Spinal cord (tissue), 10 donors: Measurements from ENCODE around the gene SLAIN1. TPM values are rescaled to one million over a fixed set of nuclear protein-coding genes. Genes with fewer than 3 reads are reported as not detected.

Experiments used
- DNase-seq, 6 donors: peaks; one replicate each; pipeline versions ENCODE4 v3.0.0 to v3.0.0-alpha.2; 2013 to 2015; ENCODE audit warnings: low spot score in 6 of 6, low read depth in 4 of 6
- H3K27ac ChIP-seq: one replicate; pipeline ENCODE4 v1.5.1; 2013; ENCODE audit warnings: low read depth, low read length, control low read depth
- H3K27me3 ChIP-seq: one replicate; pipeline ENCODE4 v1.6.1; 2013; ENCODE audit warnings: low read length; ENCODE audit not compliant: control insufficient read depth, insufficient read depth
- H3K36me3 ChIP-seq: one replicate; pipeline ENCODE4 v1.6.1; 2013; ENCODE audit warnings: low read length; ENCODE audit not compliant: control insufficient read depth, insufficient read depth
- H3K4me1 ChIP-seq: one replicate; pipeline ENCODE4 v1.6.1; 2013; ENCODE audit warnings: low read length; ENCODE audit not compliant: control insufficient read depth, insufficient read depth
- H3K4me3 ChIP-seq: one replicate; pipeline ENCODE4 v1.5.1; 2013; ENCODE audit warnings: low read depth, low read length, control low read depth
- H3K9me3 ChIP-seq: one replicate; pipeline ENCODE4 v1.6.1; 2013; ENCODE audit warnings: low read length; ENCODE audit not compliant: control insufficient read depth, insufficient read depth
- WGBS: methylation state at CpG from one replicate; pipeline ENCODE4 v1.1.5; 2013; ENCODE audit warnings: missing lambda C conversion rate; ENCODE audit not compliant: insufficient coverage; 5-methylcytosine and 5-hydroxymethylcytosine counted together
- polyA plus RNA-seq, 2 donors: library from polyadenylated mRNA; unstranded; fragments of 120-200 nt; gene quantifications; one replicate each; pipeline ENCODE4 v1.2.1, GENCODE V29; 2013; ENCODE audit not compliant: insufficient read length in 2 of 2
- total RNA-seq, 2 donors: library from RNA; depleted of rRNA in 1 of 2; stranded (reverse); fragments of 120-200 nt in 1 of 2; fragments of >200 nt in 1 of 2; gene quantifications; one replicate each; pipeline versions ENCODE4 v1.2.3 to v1.2.4, GENCODE V29; 2013 to 2014
- donor health status: healthy.

The SLAIN1 gene
- total and polyA plus RNA-seq, 4 donors, result 72.6 to 175 (median 98.0) TPM

GRCh38 chr13:77728265-77729125 is 31.0 kb downstream of the SLAIN1 start:
- WGBS, result 87% methylated on average over 2 of the region's 5 CpGs
- Histone ChIP-seq H3K36me3 (peaks cover 4% of the 10 kb centered on the region), H3K9me3 (no peaks in the 10 kb centered on the region), H3K4me1 (peaks cover 4% of the 10 kb centered on the region), H3K27me3 (no peaks in the 10 kb centered on the region), H3K27ac (no peak overlapping the region), H3K4me3 (no peak overlapping the region)
- DNase-seq, result peak in 1 of 6 donors; percentile 64

GRCh38 chr13:77729502-77730221 is 32.2 kb downstream of the SLAIN1 start:
- H3K4me3 ChIP-seq, result no peak overlapping the region
- H3K27me3 ChIP-seq, result no peaks in the 10 kb centered on the region
- WGBS, result 59% methylated on average over 8 of the region's 8 CpGs
- DNase-seq, result no peak
- no peaks in the 10 kb centered on the region for H3K9me3 ChIP-seq
- no peak overlapping the region for H3K27ac ChIP-seq
- peaks cover 4% of the 10 kb centered on the region for H3K4me1 ChIP-seq
- peaks cover 4% of the 10 kb centered on the region for H3K36me3 ChIP-seq

GRCh38 chr13:77730572-77730971 is 33.1 kb downstream of the SLAIN1 start:
- peaks cover 4% of the 10 kb centered on the region for H3K4me1 ChIP-seq

GRCh38 chr13:77732287-77732686 is 34.8 kb downstream of the SLAIN1 start:
- no CpG with 5 or more reads among the region's 2 CpGs for WGBS
- no peaks in the 10 kb centered on the region for H3K4me1 ChIP-seq
- H3K27me3 ChIP-seq, result no peaks in the 10 kb centered on the region
- no peak overlapping the region for H3K4me3 ChIP-seq
- no peak overlapping the region for H3K27ac ChIP-seq
- DNase-seq, result no peak
- H3K9me3 ChIP-seq, result no peaks in the 10 kb centered on the region
- H3K36me3 ChIP-seq, result no peaks in the 10 kb centered on the region

More at GRCh38 chr13:77730572-77730971, 33.1 kb downstream of the SLAIN1 start:
- Histone ChIP-seq H3K9me3 (no peaks in the 10 kb centered on the region), H3K27ac (no peak overlapping the region), H3K27me3 (no peaks in the 10 kb centered on the region), H3K36me3 (peaks cover 4% of the 10 kb centered on the region), H3K4me3 (no peak overlapping the region)
- no peak for DNase-seq
- WGBS, result no CpG with 5 or more reads among the region's 1 CpG

GRCh38 chr13:77733674-77734073 is 36.2 kb downstream of the SLAIN1 start:
- Histone ChIP-seq H3K27ac (no peak overlapping the region), H3K36me3 (no peaks in the 10 kb centered on the region), H3K4me3 (no peak overlapping the region), H3K9me3 (no peaks in the 10 kb centered on the region), H3K4me1 (no peaks in the 10 kb centered on the region), H3K27me3 (no peaks in the 10 kb centered on the region)
- DNase-seq, result peak in 2 of 6 donors; percentile 39 to 71
- WGBS, result no CpG with 5 or more reads among the region's 1 CpG

GRCh38 chr13:77737583-77738200 is 40.2 kb downstream of the SLAIN1 start:
- Histone ChIP-seq H3K4me1 (no peaks in the 10 kb centered on the region), H3K27ac (no peak overlapping the region), H3K4me3 (no peak overlapping the region), H3K36me3 (no peaks in the 10 kb centered on the region), H3K27me3 (no peaks in the 10 kb centered on the region), H3K9me3 (no peaks in the 10 kb centered on the region)
- DNase-seq, result no peak
- WGBS, result 60% methylated on average over 1 of the region's 2 CpGs

GRCh38 chr13:77740097-77740735 is 42.7 kb downstream of the SLAIN1 start:
- Histone ChIP-seq H3K9me3 (no peaks in the 10 kb centered on the region), H3K36me3 (no peaks in the 10 kb centered on the region), H3K27ac (no peak overlapping the region), H3K4me3 (no peak overlapping the region), H3K27me3 (no peaks in the 10 kb centered on the region), H3K4me1 (no peaks in the 10 kb centered on the region)
- DNase-seq, result peak in 1 of 6 donors; percentile 64
- 62% methylated on average over 2 of the region's 7 CpGs for WGBS

- DNase-seq, result peak in 5 of 6 donors; percentile 24 to 84 (median 32)
- Histone ChIP-seq H3K4me3 (no peak overlapping the region), H3K4me1 (no peaks in the 10 kb centered on the region), H3K9me3 (no peaks in the 10 kb centered on the region), H3K36me3 (no peaks in the 10 kb centered on the region), H3K27me3 (no peaks in the 10 kb centered on the region), H3K27ac (peak overlapping the region; percentile 35)
- WGBS, result 40% methylated on average over 1 of the region's 8 CpGs
Measured at GRCh38 chr13:77740931-77741596, 43.6 kb downstream of the SLAIN1 start.

- no peaks in the 10 kb centered on the region for H3K4me1 ChIP-seq
Measured at GRCh38 chr13:77741597-77741972, 44.1 kb downstream of the SLAIN1 start.

More at GRCh38 chr13:77741597-77741972, 44.1 kb downstream of the SLAIN1 start:
- Histone ChIP-seq H3K36me3 (no peaks in the 10 kb centered on the region), H3K27me3 (no peaks in the 10 kb centered on the region), H3K27ac (peak overlapping the region; percentile 35), H3K9me3 (no peaks in the 10 kb centered on the region), H3K4me3 (no peak overlapping the region)
- peak in 1 of 6 donors; percentile 26 for DNase-seq
- WGBS, result no CpG with 5 or more reads among the region's 1 CpG
